Gastroesophageal sphincter (tissue), 4 donors: Measurements from ENCODE around the gene KCNMA1. TPM values are rescaled to one million over a fixed set of nuclear protein-coding genes. Genes with fewer than 3 reads are reported as not detected.

ENCODE experiments used
- ATAC-seq: fragments of 150-250 bp; one replicate; pipeline ENCODE4 v1.9.1; 2016; ENCODE audit warnings: mild to moderate bottlenecking, moderate library complexity
- H3K27ac ChIP-seq, 4 donors: fragments of 200-600 bp; sonication (generic) in 3 of 4; 1 replicate in 3 of 4; 2 replicates in 1 of 4; pipeline ENCODE4 v1.5.1; 2016 to 2019
- H3K27me3 ChIP-seq: fragments of 200-600 bp; sonication (generic); one replicate; pipeline ENCODE4 v1.5.1; 2019
- H3K36me3 ChIP-seq, 2 donors: fragments of 200-600 bp; sonication (generic); one replicate each; pipeline ENCODE4 v1.5.1; 2019; ENCODE audit warnings: control low read depth in 1 of 2
- H3K4me1 ChIP-seq, 3 donors: fragments of 200-600 bp; sonication (generic); 1 replicate in 2 of 3; 2 replicates in 1 of 3; pipeline ENCODE4 v1.5.1; 2016 to 2019; ENCODE audit warnings: control low read depth in 2 of 3
- H3K4me3 ChIP-seq, 2 donors: fragments of 200-600 bp; sonication (generic); one replicate each; pipeline ENCODE4 v1.5.1; 2019; ENCODE audit warnings: mild to moderate bottlenecking in 1 of 2, moderate library complexity in 1 of 2
- H3K9me3 ChIP-seq, 3 donors: fragments of 200-600 bp; sonication (generic); one replicate each; pipeline ENCODE4 v1.5.1; 2017 to 2019; ENCODE audit warnings: control low read depth in 2 of 3
- CTCF ChIP-seq, 4 experiments: fragments of 200-600 bp in 2 of 4; fragments of 450-650 bp in 2 of 4; sonication (generic) in 1 of 4; IDR thresholded peaks; one replicate each; pipeline ENCODE4 v1.5.1; 2017 to 2019; ENCODE audit warnings: antibody characterized with exemption in 4 of 4, mild to moderate bottlenecking in 2 of 4, moderate library complexity in 2 of 4
- EP300 ChIP-seq: sonication (generic); formaldehyde crosslinking; IDR thresholded peaks from one replicate; pipeline ENCODE4 v1.6.1; 2017; ENCODE audit warnings: antibody characterized with exemption, mild to moderate bottlenecking
- POLR2A ChIP-seq, 2 donors: fragments of 450-650 bp; IDR thresholded peaks; one replicate each; pipeline ENCODE4 v1.6.1; 2017; ENCODE audit warnings: antibody characterized with exemption in 2 of 2, mild to moderate bottlenecking in 2 of 2, moderate library complexity in 1 of 2
- POLR2AphosphoS5 ChIP-seq: sonication (generic); formaldehyde crosslinking; IDR thresholded peaks from one replicate; pipeline ENCODE4 v1.6.1; 2017; ENCODE audit warnings: antibody characterized with exemption
- WGBS, 2 donors: methylation state at CpG; one replicate each; pipeline ENCODE4 v1.1.5; 2018; ENCODE audit warnings: low coverage in 1 of 2; 5-methylcytosine and 5-hydroxymethylcytosine counted together
- total RNA-seq, 4 donors: library from RNA; depleted of rRNA; stranded (reverse); fragments of >200 nt; gene quantifications; one replicate each; pipeline ENCODE4 v1.1.0, GENCODE V29; 2016

KCNMA1 gene
- total RNA-seq, 4 donors from 2014 or later = 168 to 389 (median 323) TPM

- TF ChIP-seq POLR2AphosphoS5 = no peak
- no peak for TF ChIP-seq EP300
- no peak for TF ChIP-seq POLR2A (IDR thresholded peaks at IDR 0.05)
- TF ChIP-seq CTCF (IDR thresholded peaks at IDR 0.05) = no peak
- no peaks in the 10 kb centered on the region for H3K36me3 ChIP-seq
- H3K27me3 ChIP-seq = no peaks in the 10 kb centered on the region
- H3K27ac ChIP-seq = no peak overlapping the region
- H3K4me3 ChIP-seq = no peak overlapping the region
- 100% methylated on average over 2 of the region's 2 CpGs for WGBS, 2 donors
- H3K9me3 ChIP-seq = no peaks in the 10 kb centered on the region
- no peak for ATAC-seq
- H3K4me1 ChIP-seq = peaks cover 0 to 3% (median 0%) of the 10 kb centered on the region in 3 donors
Observed at GRCh38 chr10:76871697-76872295, 765.8 kb downstream of the KCNMA1 start.

- Histone ChIP-seq H3K27ac (no peak overlapping the region), H3K36me3 (no peaks in the 10 kb centered on the region), H3K4me3 (no peak overlapping the region), H3K9me3 (no peaks in the 10 kb centered on the region), H3K27me3 (no peaks in the 10 kb centered on the region), H3K4me1 (no peaks in the 10 kb centered on the region)
- TF ChIP-seq EP300 (no peak), POLR2A (IDR thresholded peaks at IDR 0.05) (no peak), POLR2AphosphoS5 (no peak), CTCF (IDR thresholded peaks at IDR 0.05) (no peak)
- WGBS, 2 donors = 80 to 100% methylated on average over 3 to 5 of the region's 10 CpGs
- ATAC-seq = no peak
Observed at GRCh38 chr10:76869931-76870330, 767.7 kb downstream of the KCNMA1 start.

- TF ChIP-seq POLR2AphosphoS5 = no peak
- TF ChIP-seq CTCF (IDR thresholded peaks at IDR 0.05) = no peak
- no peak for TF ChIP-seq POLR2A (IDR thresholded peaks at IDR 0.05)
- no peak for TF ChIP-seq EP300
- Histone ChIP-seq H3K9me3 (no peaks in the 10 kb centered on the region), H3K4me1 (no peaks in the 10 kb centered on the region), H3K27ac (peak overlapping the region in 1 of 4 donors; percentile 13), H3K27me3 (no peaks in the 10 kb centered on the region), H3K4me3 (no peak overlapping the region), H3K36me3 (no peaks in the 10 kb centered on the region)
- WGBS, 2 donors = 59 to 77% methylated on average over 4 of the region's 4 CpGs
- peak; percentile 66 for ATAC-seq
Observed at GRCh38 chr10:76868098-76868977, 769.3 kb downstream of the KCNMA1 start.

GRCh38 chr10:76866841-76867586, 770.6 kb downstream of the KCNMA1 start:
- Histone ChIP-seq H3K9me3 (no peaks in the 10 kb centered on the region), H3K27me3 (no peaks in the 10 kb centered on the region), H3K4me1 (no peaks in the 10 kb centered on the region), H3K4me3 (no peak overlapping the region), H3K36me3 (no peaks in the 10 kb centered on the region), H3K27ac (no peak overlapping the region)
- WGBS, 2 donors = 98 to 100% methylated on average over 3 to 4 of the region's 4 CpGs
- no peak for ATAC-seq
- TF ChIP-seq POLR2AphosphoS5 (no peak), POLR2A (IDR thresholded peaks at IDR 0.05) (no peak), EP300 (no peak), CTCF (IDR thresholded peaks at IDR 0.05) (no peak)
